ENCODE results near the gene BAZ1B.

- TF ChIP-seq PATZ1 (CRISPR knock-in tag; IDR thresholded peaks at IDR 0.05; ENCODE audit: borderline replicate concordance): no peak
- no peak for TF ChIP-seq ZNF565 (CRISPR knock-in tag; conservative IDR thresholded peaks at IDR 0.05; ENCODE audit: low read depth)
- no peak for TF ChIP-seq CSDC2 (CRISPR knock-in tag; IDR thresholded peaks at IDR 0.05)
- TF ChIP-seq POU6F1 (CRISPR knock-in tag; IDR thresholded peaks at IDR 0.05; ENCODE audit: borderline replicate concordance, low read depth): no peak
- TF ChIP-seq CREB5 (CRISPR knock-in tag; IDR thresholded peaks at IDR 0.05; ENCODE audit: low read depth): no peak
- TF ChIP-seq TOX (CRISPR knock-in tag; IDR thresholded peaks at IDR 0.05; ENCODE audit: borderline replicate concordance): no peak
- no peak for TF ChIP-seq ISL1 (CRISPR knock-in tag; IDR thresholded peaks at IDR 0.05)
- no peak for TF ChIP-seq ZFP3 (CRISPR knock-in tag; IDR thresholded peaks at IDR 0.05)
- TF ChIP-seq RARB (CRISPR knock-in tag; IDR thresholded peaks at IDR 0.05): no peak
Observed at GRCh38 chr7:73520673-73521635, 1.1 kb downstream of the BAZ1B start.

All from SK-N-SH treated with all-trans-retinoic acid at 6 μM for 48 hours (cell line).